GM12878 (cell line): ENCODE measurements around the gene RBM12. TPM values are rescaled to one million over a fixed set of nuclear protein-coding genes. Genes with fewer than 3 reads are reported as not detected.

Source experiments
- CBFB ChIP-seq: IDR thresholded peaks from 2 replicates; pipeline ENCODE4 v1.6.1; 2016; ENCODE audit warnings: antibody characterized with exemption, low read depth
- IRF4 ChIP-seq: IDR thresholded peaks from 2 replicates; pipeline ENCODE4 v1.6.1; 2011; ENCODE audit warnings: low read depth, low read length
- NFYA ChIP-seq: IDR thresholded peaks from 2 replicates; pipeline ENCODE4 v1.6.1; 2011; ENCODE audit warnings: low read depth, mild to moderate bottlenecking, low read length, improper control_type of control experiment, borderline replicate concordance
- NR2C2 ChIP-seq: IDR thresholded peaks from 2 replicates; pipeline ENCODE4 v1.6.1; 2011; ENCODE audit warnings: borderline replicate concordance, low read depth; ENCODE audit not compliant: control insufficient read depth, insufficient read length
- RAD51 ChIP-seq: fragments of 450-650 bp; IDR thresholded peaks from 2 replicates; pipeline ENCODE4 v1.6.1; 2016; ENCODE audit warnings: moderate library complexity, mild to moderate bottlenecking, inconsistent platforms
- WRNIP1 ChIP-seq: IDR thresholded peaks from 2 replicates; pipeline ENCODE4 v1.6.1; 2011; ENCODE audit warnings: low read depth, low read length, improper control_type of control experiment, borderline replicate concordance
- polyA plus RNA-seq, 11 experiments: library from polyadenylated mRNA; depleted of rRNA in 4 of 11; unstranded in 6 of 11; stranded (reverse) in 5 of 11; fragments of >200 nt; fragmentation: Nextera tagmentation in 4 of 11; fragmentation: Illumina TruSeq in 1 of 11; extraction: Ambion mirVana in 4 of 11; extraction: Trizol in 1 of 11; gene quantifications; 1 replicate in 1 of 11; 2 replicates in 10 of 11; pipeline versions ENCODE4 v1.2.1 to v1.2.3, GENCODE V29; 2011 to 2016; ENCODE audit warnings: inconsistent platforms in 2 of 11, missing spikeins in 2 of 11, low read depth in 1 of 11
- total RNA-seq, 4 experiments: library from RNA; depleted of rRNA in 3 of 4; stranded (reverse); fragments of >200 nt in 3 of 4; fragmentation: Illumina TruSeq in 1 of 4; extraction: Trizol in 1 of 4; gene quantifications; 2 replicates each; pipeline versions ENCODE4 v1.2.1 to v1.2.3, GENCODE V29; 2013 to 2021
- TF ChIP-seq, protein P1 (sequence below): fragments of 450-650 bp; IDR thresholded peaks from 2 replicates; pipeline ENCODE4 v1.6.1; 2017; ENCODE audit warnings: mild to moderate bottlenecking, moderate library complexity
- TF ChIP-seq, protein P2 (sequence below): fragments of 450-650 bp; IDR thresholded peaks from 2 replicates; pipeline ENCODE4 v1.6.1; 2016; ENCODE audit warnings: mild to moderate bottlenecking
- TF ChIP-seq, protein P3 (sequence below): fragments of 450-650 bp; IDR thresholded peaks from 2 replicates; pipeline ENCODE4 v1.6.1; 2018; ENCODE audit warnings: mild to moderate bottlenecking, low read depth, moderate library complexity; ENCODE audit not compliant: partially characterized antibody
- TF ChIP-seq, protein P4 (sequence below): IDR thresholded peaks from 2 replicates; pipeline ENCODE4 v1.6.1; 2012; ENCODE audit warnings: improper control_type of control experiment, low read depth, low read length; ENCODE audit not compliant: insufficient replicate concordance
- TF ChIP-seq, protein P5 (sequence below): IDR thresholded peaks from 2 replicates; pipeline ENCODE4 v1.6.1; 2012; ENCODE audit warnings: low read depth, low read length, improper control_type of control experiment
- TF ChIP-seq, protein P6 (sequence below): IDR thresholded peaks from 2 replicates; pipeline ENCODE4 v1.6.1; 2011; ENCODE audit warnings: low read depth, mild to moderate bottlenecking, low read length, moderate library complexity, borderline replicate concordance; ENCODE audit errors: extremely low read depth

The RBM12 gene
- total and polyA plus RNA-seq, 10 of the 15 experiments (the other 5 are each of a cell fraction or from before 2014, with no cell fraction given), result 4.7 to 153 (median 58.5) TPM

DNA sequence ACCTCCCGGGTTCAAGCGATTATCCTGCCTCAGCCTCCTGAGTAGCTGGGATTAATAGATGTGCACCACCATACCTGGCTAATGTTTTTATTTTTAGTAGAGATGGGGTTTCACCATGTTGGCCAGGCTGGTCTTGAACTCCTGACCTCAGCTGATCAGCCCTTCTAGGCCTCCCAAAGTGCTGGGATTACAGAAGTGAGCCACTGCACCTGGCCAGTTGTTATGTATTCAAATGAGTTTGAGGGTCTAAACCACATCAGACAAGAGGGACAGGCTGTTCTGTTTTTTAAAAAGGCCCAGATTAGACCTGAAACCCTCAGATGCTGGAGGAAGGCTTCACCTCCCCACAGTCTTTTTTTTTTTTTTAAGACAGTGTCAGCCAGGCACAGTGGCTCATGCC, 53.2 kb downstream of the RBM12 start (continued):
- TF ChIP-seq, protein P1, sequence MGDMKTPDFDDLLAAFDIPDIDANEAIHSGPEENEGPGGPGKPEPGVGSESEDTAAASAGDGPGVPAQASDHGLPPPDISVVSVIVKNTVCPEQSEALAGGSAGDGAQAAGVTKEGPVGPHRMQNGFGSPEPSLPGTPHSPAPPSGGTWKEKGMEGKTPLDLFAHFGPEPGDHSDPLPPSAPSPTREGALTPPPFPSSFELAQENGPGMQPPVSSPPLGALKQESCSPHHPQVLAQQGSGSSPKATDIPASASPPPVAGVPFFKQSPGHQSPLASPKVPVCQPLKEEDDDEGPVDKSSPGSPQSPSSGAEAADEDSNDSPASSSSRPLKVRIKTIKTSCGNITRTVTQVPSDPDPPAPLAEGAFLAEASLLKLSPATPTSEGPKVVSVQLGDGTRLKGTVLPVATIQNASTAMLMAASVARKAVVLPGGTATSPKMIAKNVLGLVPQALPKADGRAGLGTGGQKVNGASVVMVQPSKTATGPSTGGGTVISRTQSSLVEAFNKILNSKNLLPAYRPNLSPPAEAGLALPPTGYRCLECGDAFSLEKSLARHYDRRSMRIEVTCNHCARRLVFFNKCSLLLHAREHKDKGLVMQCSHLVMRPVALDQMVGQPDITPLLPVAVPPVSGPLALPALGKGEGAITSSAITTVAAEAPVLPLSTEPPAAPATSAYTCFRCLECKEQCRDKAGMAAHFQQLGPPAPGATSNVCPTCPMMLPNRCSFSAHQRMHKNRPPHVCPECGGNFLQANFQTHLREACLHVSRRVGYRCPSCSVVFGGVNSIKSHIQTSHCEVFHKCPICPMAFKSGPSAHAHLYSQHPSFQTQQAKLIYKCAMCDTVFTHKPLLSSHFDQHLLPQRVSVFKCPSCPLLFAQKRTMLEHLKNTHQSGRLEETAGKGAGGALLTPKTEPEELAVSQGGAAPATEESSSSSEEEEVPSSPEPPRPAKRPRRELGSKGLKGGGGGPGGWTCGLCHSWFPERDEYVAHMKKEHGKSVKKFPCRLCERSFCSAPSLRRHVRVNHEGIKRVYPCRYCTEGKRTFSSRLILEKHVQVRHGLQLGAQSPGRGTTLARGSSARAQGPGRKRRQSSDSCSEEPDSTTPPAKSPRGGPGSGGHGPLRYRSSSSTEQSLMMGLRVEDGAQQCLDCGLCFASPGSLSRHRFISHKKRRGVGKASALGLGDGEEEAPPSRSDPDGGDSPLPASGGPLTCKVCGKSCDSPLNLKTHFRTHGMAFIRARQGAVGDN, result no peak
- TF ChIP-seq NR2C2, result no peak
- no peak for TF ChIP-seq WRNIP1
- TF ChIP-seq NFYA, result no peak
- TF ChIP-seq CBFB, result peak; percentile 72; the same call in 1 of the 2 replicates
- TF ChIP-seq, protein P2, sequence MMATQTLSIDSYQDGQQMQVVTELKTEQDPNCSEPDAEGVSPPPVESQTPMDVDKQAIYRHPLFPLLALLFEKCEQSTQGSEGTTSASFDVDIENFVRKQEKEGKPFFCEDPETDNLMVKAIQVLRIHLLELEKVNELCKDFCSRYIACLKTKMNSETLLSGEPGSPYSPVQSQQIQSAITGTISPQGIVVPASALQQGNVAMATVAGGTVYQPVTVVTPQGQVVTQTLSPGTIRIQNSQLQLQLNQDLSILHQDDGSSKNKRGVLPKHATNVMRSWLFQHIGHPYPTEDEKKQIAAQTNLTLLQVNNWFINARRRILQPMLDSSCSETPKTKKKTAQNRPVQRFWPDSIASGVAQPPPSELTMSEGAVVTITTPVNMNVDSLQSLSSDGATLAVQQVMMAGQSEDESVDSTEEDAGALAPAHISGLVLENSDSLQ, result peak; percentile 73
- TF ChIP-seq IRF4, result no peak
- TF ChIP-seq, protein P3, sequence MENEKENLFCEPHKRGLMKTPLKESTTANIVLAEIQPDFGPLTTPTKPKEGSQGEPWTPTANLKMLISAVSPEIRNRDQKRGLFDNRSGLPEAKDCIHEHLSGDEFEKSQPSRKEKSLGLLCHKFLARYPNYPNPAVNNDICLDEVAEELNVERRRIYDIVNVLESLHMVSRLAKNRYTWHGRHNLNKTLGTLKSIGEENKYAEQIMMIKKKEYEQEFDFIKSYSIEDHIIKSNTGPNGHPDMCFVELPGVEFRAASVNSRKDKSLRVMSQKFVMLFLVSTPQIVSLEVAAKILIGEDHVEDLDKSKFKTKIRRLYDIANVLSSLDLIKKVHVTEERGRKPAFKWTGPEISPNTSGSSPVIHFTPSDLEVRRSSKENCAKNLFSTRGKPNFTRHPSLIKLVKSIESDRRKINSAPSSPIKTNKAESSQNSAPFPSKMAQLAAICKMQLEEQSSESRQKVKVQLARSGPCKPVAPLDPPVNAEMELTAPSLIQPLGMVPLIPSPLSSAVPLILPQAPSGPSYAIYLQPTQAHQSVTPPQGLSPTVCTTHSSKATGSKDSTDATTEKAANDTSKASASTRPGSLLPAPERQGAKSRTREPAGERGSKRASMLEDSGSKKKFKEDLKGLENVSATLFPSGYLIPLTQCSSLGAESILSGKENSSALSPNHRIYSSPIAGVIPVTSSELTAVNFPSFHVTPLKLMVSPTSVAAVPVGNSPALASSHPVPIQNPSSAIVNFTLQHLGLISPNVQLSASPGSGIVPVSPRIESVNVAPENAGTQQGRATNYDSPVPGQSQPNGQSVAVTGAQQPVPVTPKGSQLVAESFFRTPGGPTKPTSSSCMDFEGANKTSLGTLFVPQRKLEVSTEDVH, result no peak
- TF ChIP-seq, protein P4, sequence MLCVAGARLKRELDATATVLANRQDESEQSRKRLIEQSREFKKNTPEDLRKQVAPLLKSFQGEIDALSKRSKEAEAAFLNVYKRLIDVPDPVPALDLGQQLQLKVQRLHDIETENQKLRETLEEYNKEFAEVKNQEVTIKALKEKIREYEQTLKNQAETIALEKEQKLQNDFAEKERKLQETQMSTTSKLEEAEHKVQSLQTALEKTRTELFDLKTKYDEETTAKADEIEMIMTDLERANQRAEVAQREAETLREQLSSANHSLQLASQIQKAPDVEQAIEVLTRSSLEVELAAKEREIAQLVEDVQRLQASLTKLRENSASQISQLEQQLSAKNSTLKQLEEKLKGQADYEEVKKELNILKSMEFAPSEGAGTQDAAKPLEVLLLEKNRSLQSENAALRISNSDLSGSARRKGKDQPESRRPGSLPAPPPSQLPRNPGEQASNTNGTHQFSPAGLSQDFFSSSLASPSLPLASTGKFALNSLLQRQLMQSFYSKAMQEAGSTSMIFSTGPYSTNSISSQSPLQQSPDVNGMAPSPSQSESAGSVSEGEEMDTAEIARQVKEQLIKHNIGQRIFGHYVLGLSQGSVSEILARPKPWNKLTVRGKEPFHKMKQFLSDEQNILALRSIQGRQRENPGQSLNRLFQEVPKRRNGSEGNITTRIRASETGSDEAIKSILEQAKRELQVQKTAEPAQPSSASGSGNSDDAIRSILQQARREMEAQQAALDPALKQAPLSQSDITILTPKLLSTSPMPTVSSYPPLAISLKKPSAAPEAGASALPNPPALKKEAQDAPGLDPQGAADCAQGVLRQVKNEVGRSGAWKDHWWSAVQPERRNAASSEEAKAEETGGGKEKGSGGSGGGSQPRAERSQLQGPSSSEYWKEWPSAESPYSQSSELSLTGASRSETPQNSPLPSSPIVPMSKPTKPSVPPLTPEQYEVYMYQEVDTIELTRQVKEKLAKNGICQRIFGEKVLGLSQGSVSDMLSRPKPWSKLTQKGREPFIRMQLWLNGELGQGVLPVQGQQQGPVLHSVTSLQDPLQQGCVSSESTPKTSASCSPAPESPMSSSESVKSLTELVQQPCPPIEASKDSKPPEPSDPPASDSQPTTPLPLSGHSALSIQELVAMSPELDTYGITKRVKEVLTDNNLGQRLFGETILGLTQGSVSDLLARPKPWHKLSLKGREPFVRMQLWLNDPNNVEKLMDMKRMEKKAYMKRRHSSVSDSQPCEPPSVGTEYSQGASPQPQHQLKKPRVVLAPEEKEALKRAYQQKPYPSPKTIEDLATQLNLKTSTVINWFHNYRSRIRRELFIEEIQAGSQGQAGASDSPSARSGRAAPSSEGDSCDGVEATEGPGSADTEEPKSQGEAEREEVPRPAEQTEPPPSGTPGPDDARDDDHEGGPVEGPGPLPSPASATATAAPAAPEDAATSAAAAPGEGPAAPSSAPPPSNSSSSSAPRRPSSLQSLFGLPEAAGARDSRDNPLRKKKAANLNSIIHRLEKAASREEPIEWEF, result no peak
- TF ChIP-seq, protein P5, sequence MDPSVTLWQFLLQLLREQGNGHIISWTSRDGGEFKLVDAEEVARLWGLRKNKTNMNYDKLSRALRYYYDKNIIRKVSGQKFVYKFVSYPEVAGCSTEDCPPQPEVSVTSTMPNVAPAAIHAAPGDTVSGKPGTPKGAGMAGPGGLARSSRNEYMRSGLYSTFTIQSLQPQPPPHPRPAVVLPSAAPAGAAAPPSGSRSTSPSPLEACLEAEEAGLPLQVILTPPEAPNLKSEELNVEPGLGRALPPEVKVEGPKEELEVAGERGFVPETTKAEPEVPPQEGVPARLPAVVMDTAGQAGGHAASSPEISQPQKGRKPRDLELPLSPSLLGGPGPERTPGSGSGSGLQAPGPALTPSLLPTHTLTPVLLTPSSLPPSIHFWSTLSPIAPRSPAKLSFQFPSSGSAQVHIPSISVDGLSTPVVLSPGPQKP, result no peak
- TF ChIP-seq, protein P6, sequence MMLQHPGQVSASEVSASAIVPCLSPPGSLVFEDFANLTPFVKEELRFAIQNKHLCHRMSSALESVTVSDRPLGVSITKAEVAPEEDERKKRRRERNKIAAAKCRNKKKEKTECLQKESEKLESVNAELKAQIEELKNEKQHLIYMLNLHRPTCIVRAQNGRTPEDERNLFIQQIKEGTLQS, result no peak
- no peak for TF ChIP-seq RAD51
